ENCODE results near the gene POU3F1. TPM values are rescaled to one million over a fixed set of nuclear protein-coding genes. Genes with fewer than 3 reads are reported as not detected.

The POU3F1 gene
- total and polyA plus RNA-seq, 10 of the 15 experiments (the other 5 are each of a cell fraction or from before 2014, with no cell fraction given): 0.04 to 0.53 (median 0.10) TPM; not detected in 3

GRCh38 chr1:38090796-38091195, 44.2 kb upstream of the POU3F1 start (continued):
- TF ChIP-seq ZNF687 (IDR thresholded peaks at IDR 0.05) (no peak), IRF4 (IDR thresholded peaks at IDR 0.05; ENCODE audit: low read depth, low read length) (no peak)

- SMC1A ChIA-PET (ENCODE audit: uncharacterized antibody, unreplicated experiment): interaction anchor here (3.0 kb wide), 1 partner anchor 17 kb away, joined by 16 read pairs; no protein-coding TSS in a partner anchor
- H4K20me1 ChIP-seq (ENCODE audit: control insufficient read depth, insufficient read depth): no peaks in the 10 kb centered on the region
- intact Hi-C loops (cut with micrococcal nuclease; ENCODE audit: unreplicated experiment) (no loop called here), in situ Hi-C loops (cut with MboI) (no loop called here)
- TF ChIP-seq BCL3 (IDR thresholded peaks at IDR 0.05; ENCODE audit: borderline replicate concordance, insufficient read depth, low read depth, low read length, poor library complexity, severe bottlenecking): peak; percentile 94
- no peak for TF ChIP-seq SMARCA5 (IDR thresholded peaks at IDR 0.05)
- DNase-seq (ENCODE audit: low read depth, low spot score) (no peak), ATAC-seq (no peak), FAIRE-seq (no peak)
- RAD21 ChIA-PET (ENCODE audit: unreplicated experiment): interaction anchor here (0.7 kb wide), 1 partner anchor 8 kb away, joined by 3 read pairs; no protein-coding TSS in a partner anchor
- no peaks in the 10 kb centered on the region for H3K4me1 ChIP-seq (ENCODE audit: control insufficient read depth, insufficient read depth, low read length)
- whole genome bisulfite sequencing (ENCODE audit: insufficient coverage, insufficient replicate concordance, low lambda C conversion rate, missing lambda C conversion rate): 49% methylated on average over 11 of the region's 11 CpGs
- H3K27ac ChIP-seq (ENCODE audit: control insufficient read depth, insufficient read depth): no peak overlapping the region
- BruUV-seq (replicated peaks): no TSS peak
- no peak overlapping the region for H3K4me3 ChIP-seq
- CTCF ChIA-PET: no interaction called here
- H3K9me3 ChIP-seq (replicated peaks; ENCODE audit: control insufficient read depth, insufficient read depth, low read length): no peaks in the 10 kb centered on the region
- POLR2A ChIA-PET: no interaction called here
- no peak overlapping the region for H3K9ac ChIP-seq (ENCODE audit: control insufficient read depth, insufficient read depth, low read length)
- no peak overlapping the region for H3K4me2 ChIP-seq (ENCODE audit: control insufficient read depth, insufficient read depth)
- H3K27me3 ChIP-seq (replicated peaks in 1 of 2; ENCODE audit: control insufficient read depth in 2 of 2, insufficient read depth in 2 of 2, low read length in 1 of 2): no peaks in the 10 kb centered on the region
- no peaks in the 10 kb centered on the region for H3K36me3 ChIP-seq (ENCODE audit: control insufficient read depth in 2 of 2, insufficient read depth in 2 of 2, low read length in 1 of 2)
- H3K79me2 ChIP-seq (ENCODE audit: control insufficient read depth, insufficient read depth, low read length): no peaks in the 10 kb centered on the region
- H2AFZ ChIP-seq (ENCODE audit: control insufficient read depth, low read depth, low read length): no peak overlapping the region
Measured at GRCh38 chr1:38089712-38090360, 43.2 kb upstream of the POU3F1 start.

Measured in GM12878 (cell line).